Measurements from ENCODE around the gene KCND3.

KCND3 gene

GRCh38 chr1:111909030-111909429 lies 80.4 kb downstream of the KCND3 start:
- DNase-seq, result no peak

- no peak for DNase-seq
Observed at GRCh38 chr1:111908011-111908621, 81.4 kb downstream of the KCND3 start.

DNA sequence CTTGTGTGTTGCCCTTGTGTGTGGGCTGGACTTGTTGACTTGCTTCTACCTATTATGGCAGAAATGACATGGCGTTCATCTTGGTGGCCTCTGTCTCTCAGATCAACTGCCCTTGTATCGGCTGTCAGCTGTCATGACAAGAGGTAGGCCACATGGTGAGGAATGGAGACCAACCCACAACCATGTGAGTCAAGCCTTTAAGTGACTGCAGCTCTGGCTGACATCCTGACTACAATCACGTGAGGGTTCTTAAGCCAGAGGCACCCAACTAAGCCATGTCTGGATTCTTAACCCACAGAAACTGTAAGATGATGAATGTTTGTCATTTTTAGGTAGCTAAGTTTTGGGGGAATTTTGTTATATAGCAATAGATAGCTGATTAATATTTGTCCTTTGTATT lies 82.1 kb downstream of the KCND3 start:
- DNase-seq, result no peak

DNA sequence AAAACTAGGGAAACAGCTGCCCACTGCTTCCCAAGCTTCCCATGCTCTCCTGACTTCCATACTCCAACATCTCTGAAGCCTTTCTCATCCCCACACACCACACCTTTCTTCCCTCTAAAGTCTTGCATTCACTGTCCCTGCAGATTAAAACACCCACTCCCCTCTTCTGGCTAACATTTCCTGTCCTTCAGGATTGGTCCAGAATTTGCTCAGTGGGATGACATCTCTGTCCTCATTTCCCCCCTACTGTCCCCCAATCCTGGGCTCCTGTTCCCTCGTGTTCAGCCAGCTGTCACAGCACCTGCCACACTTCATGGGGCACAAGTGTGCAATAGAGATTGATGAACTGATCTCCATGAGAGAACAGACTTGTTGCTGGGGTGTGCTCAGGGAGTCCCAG lies 82.7 kb downstream of the KCND3 start:
- no peak for DNase-seq

- DNase-seq, result no peak
Observed at GRCh38 chr1:111906111-111906510, 83.4 kb downstream of the KCND3 start.

DNA sequence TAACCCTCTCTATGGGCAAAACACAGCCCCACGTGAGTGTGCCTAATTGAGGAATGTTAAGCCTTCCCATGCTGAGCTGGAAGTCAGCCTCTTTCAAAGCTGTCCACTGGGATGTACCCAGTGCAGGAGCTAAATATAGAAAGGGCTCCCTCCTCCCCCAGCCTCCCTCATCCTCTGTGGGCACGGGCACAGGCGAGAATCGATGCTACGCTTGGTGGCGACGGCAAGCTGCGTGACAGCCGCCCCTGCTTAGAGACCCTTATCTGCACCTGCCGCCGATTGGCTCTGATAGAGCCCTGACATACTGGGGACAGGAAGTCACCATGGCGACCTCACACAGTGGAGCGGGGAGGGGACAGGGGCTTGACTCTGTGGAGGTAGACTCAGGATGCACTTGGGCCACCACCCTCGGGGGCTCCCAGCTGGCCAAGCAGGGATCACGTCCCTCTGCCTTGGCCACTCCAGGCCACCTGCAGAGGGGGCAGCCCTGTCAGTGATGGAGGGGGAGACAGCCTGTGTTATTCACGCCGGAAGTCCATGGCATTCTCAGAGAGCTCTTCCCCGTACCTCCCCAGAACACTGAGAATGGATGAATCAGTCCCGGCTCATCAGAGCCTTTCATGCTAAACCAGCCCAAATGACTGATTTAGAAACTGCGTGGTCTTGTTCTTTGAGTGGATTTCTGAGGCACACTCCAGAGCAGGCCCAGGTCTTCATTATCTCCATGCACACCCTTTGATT lies 84.8 kb downstream of the KCND3 start:
- DNase-seq, result peak; percentile 28

DNA sequence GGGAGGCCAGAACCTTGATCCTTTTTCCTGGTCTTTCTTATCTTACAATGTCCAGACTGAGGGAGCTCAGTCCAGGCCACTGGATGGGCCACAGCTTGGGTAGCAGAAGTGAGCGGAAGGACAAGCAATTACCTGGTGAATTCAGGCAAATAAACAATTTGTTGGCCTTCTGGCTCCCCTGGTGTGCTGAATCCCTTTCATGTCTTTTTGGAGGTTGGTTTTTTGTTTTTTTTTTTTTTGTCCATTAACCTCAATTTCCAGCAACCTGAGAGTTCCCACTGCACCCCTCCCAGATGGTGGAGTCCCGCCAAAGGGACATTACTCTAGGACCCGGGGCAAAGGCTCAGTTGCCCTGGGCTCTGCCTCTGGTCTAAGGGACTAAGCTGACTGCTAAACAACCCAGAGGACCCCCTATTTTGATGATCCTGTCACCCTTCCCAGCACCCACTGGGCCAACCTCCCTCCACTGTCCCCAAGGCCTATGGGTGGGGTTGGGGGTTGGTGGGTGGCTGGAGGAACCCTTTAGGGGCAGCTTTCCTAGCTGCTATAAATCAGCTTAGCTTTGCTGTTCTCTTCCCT lies 85.5 kb downstream of the KCND3 start:
- DNase-seq, result no peak

GRCh38 chr1:111903148-111903870 lies 86.2 kb downstream of the KCND3 start:
- DNase-seq, result no peak

GRCh38 chr1:111895469-111895868 lies 94.0 kb downstream of the KCND3 start:
- DNase-seq, result no peak

DNA sequence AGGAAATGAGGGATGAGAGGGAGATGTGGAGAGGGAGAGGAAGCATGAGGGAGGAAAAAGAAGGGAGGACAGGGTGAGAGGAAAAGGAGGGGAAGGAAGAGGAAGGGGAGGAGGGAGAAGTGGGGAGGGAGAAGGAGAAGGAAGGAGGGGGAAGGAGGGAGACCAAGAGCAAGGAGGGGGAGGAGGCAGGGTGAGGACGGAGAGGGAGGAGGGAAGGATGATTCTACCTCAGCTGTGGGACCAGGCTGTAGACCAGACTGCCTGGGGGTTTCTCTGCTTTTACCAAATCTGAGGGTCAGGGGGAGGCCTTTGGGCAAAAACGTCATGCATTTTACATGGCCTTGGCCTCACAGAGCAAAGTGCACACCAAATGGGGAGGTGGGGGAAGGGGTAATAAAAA lies 94.5 kb downstream of the KCND3 start:
- DNase-seq, result no peak

DNA sequence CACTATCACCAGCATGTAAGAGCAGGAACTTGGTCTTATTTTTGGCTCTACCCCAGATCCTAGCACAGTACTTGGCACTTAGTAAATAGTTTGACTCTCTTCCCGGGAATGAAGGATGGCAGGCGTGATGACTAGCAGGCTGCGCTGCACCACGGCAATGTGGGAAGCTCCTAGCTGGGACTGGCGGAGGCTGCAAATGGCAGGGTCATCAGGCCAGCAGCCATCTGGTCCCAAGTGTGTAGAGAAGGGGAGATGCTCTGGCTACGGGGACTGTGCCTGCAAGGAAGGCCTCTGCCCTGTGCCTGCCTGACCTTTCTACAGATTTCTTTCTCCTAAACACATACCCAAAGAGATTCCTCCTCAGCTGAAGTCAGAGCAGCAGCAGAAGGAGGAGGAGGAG lies 95.0 kb downstream of the KCND3 start:
- DNase-seq, result no peak

GRCh38 chr1:111891566-111891965 lies 97.9 kb downstream of the KCND3 start:
- DNase-seq, result no peak

DNA sequence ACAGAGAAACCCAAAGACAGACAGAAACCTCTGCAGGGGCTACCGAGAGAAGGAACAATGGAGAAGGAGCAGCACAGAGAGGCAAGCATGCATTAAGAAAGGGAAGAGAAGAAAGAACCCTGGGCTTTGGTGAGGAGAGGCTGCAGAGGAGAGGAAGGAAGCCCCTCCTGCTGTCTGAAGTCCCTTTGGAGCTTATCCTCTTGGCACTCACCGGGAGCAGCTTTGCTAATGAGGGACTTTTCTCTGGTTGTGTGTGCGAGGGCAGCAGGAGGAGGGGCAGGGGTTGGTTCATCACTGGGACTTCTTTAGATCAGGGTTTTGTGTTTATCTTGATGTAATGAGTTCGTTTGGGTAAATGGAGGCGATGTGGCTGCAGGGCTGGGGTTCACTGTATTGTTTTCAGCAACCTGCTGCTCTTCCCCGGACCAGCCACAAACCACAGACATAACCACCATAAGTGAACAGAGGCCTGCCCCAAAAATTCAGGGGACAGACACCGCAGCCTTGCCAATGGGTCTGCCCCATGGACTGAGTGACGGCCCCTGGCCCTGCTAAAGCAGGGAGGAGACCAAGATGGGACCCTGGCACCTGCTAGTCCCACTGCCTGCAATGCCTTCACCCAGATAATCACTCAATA lies 100.6 kb downstream of the KCND3 start:
- DNase-seq, result no peak

- DNase-seq, result no peak
Observed at GRCh38 chr1:111887875-111888274, 101.6 kb downstream of the KCND3 start.

DNA sequence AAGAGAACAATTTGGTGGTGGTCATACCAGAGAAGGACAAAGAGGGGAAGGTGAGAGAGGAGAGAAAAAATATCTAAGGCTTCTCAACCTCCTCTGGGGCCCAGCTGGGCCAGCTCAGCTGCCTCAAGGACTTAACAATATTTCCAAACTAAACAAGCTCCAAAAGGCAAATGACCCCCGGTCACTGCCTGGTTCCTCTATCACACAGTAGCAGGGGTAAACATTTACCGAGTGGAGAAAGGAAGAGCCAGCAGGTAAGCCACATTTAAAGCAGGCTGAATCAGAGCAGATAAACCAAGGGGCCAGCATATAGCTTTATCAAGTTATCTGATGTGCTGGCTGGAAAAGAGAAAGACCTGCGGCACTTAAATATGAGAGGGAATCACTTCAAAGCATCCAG lies 102.1 kb downstream of the KCND3 start:
- no peak for DNase-seq

DNA sequence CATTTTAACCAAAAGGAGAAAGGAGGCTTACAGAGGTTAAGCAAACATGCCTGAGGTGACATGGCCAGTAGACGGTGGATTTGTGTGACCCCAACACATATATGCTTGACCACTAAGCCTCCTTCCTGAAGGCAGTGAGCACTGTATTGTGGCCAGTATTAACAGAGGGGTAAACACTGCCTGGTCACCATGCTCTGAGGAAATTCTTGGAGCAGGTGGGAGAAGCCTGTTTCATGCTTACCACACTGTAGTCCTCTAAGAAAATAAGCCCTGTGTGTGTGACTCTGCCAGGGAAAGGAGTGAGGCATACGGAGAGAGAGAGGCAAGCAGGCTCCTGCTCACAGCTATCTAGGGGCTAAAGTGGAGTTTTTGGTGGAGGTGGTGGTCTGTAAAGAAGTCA lies 102.7 kb downstream of the KCND3 start:
- DNase-seq, result no peak

- DNase-seq, result no peak
Observed at GRCh38 chr1:111884772-111885443, 104.6 kb downstream of the KCND3 start.

GRCh38 chr1:111882986-111883560 lies 106.4 kb downstream of the KCND3 start:
- DNase-seq, result no peak

DNA sequence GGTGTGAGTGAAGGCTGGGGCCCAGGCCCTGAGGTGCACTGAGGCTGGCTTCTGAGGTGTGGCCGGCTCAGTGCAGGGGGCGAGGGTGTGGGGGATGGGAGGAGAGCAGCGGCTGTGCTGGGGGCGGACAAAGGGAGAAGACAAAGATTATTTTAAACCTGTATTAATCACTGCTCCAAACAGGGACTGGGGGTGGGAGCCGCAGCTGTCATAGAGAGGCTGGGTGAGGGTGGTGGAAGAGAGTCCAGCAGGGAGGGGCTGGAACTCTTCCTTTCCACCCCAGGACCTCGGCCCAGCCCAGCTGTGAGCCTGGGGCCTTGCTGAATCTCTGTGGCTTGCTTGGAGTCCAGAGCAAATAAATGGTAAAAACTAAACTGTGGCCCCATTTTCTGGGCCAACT lies 106.9 kb downstream of the KCND3 start:
- DNase-seq, result no peak

DNA sequence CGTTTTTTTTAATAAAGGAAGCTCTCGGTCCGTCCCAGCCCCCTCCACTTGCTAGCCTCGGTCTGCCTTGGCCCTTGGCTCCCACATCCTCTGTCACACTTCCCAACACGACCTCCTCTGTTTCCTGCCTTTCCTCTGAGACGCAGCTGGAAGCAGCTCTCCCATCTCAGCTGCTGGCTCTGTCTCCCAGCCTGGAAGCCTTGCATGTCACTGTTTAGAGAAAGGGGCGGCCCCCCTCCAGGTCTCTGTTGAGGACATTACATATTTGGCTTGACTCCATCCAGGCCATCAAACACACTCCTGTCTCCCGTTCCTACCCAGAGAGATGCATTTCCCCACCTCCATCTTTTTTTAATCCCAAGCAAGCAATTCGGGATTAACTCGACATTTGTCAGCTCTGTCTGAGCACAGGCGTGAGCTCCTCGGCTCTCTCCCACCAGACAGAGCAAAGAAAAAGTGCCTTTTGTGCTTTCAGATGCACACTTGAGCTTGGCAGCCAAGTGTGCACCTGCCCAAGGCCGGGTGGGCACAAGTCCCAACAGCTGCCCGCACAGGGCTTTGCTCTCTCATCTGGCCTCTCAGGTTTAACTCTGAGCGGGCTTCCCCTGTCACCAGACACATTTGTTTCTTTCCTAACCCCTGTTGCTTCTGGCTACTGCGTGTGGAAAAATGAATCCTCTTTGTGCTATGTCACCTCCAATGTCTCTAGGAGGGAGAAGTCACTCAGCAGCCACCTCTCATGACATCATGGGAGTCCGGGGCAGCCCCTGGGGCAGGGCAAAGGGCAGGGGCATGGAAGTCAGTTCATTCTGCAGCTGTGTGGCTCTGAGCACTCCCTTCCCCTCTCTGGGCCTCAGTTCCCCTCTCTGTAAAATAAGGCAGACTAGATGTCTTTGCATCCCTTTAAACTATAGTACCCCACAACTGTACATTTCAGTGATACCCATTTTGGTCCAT lies 108.3 kb downstream of the KCND3 start:
- DNase-seq, result peak; percentile 68

- DNase-seq, result no peak
Observed at GRCh38 chr1:111879081-111879480, 110.4 kb downstream of the KCND3 start.

All from femur (tissue), 1 donor.